GM18909 (cell line): Measurements from ENCODE around the gene CASP7.

Source experiments
- ATAC-seq: cut with Tn5 transposase; IDR thresholded peaks from one replicate; pipeline ENCODE4 v1.9.1; 2021; ENCODE audit warnings: mild to moderate bottlenecking; ENCODE audit not compliant: unreplicated experiment, poor library complexity

Gene CASP7

GRCh38 chr10:113665806-113666354 is 13.8 kb upstream of the CASP7 start:
- ATAC-seq = no peak

DNA sequence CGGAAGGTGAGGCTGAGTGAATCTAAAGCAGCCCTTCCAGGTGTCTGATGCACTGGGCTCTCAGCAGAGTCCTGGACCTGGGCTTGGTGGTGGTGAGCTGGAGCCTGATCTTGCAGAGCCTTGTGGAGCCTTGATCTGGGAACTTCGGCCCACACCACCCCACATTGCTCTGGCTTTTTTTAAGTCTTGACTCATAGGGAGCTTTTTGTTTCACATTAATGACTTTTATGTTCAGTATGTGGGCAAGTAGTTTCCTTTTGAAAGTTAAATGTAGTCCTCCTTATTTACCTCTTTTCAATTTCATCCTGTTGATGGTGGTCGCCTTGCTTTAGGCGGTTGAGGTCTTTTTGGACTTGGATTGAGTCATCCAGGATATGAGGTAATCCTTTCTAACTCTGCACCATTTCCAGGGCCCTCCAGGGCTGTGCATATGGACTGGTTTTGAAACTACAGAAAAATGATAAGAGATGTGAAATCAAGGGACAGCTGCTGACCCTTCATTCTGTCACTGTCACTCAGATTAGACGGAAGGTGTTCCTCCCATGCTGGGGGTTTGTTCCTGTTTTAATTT is 12.9 kb upstream of the CASP7 start:
- peak; percentile 63 for ATAC-seq

DNA sequence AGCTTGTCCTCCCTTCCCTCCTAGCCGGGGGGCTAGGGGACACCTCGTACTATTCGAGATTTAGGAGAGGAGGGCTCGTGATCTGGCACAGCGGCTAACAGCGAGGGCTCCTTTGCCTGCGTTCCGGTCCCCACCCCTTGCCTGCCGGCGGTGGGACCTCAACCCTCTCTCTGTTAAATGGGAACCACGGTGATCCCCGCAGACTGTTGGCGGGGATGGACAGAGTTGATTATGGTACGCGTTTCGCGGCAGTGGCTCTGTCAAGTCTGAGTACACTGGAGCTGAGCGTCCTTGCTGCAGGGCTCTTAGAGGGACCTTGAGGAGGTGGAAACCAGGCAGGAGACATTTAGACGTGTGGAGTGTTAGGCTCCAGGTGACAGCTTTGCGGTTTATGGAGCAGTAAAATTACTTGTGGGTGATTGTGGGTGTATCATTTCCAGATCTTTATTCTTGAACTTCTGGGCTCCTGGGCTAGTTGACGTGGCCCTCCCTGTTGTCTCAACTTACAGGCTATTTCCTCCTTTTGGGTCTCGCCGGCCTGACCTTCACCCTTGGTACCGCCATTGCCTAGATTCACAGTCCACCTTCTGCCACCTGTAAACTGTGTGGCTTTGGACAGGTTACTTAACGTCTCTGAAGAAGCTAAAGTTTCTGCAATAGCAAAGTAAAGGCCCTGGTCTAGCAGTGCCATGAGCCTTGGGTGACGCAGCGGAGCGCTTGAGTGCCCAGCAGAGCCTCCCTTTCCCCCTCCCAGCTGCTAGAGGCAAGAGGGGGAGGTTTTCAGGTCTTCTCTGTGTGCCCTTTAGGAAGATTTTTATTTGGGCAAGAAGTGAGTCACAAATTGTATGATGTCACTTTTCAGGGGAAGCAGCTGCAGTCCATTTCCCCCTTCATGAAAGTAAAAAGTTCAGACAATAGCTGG is 739 bp downstream of the CASP7 start:
- ATAC-seq = peak; percentile 29

DNA sequence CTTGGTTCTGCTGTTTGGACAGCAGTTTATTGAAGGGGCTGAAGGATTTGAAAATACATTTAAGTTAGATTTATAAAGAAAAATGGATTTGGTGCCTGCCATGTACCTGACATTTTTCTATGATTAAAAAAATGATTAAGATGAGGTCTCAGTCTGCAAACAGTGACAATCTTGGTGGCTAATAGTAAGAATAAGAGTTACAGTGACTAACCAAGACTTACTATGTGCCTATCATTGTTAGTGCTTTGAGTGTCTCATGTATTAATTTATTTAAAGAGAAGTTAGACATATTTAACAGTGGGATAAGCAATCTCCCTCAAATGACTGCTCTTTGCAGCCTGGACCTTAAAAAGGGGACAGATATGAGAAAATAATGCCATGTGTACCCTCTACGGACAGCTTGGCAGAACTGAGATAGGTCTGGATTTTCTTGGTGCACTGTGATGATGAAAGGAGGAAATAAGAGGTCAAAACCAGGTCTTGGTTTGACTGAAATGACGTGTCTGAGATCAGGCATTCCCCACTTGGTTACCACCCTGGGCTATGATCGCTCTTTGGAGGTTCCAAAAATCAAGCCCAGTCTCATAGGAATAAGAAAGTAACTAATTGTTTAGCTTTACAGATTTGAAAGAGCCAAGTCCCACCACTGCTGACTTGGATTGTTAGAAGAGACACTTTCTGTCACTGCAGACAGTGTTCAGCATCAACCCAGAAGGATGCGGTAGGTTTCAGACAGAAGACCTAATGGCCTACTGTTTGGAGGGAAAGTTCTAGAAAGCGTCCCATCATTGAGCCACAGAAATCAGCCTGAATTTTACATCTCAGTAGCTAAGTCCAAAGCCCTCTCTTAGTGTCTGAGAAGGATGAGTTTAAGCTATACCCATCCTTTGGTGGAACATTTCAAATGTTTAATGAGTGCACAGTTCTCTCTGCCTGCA is 2.1 kb downstream of the CASP7 start:
- ATAC-seq = peak; percentile 66

DNA sequence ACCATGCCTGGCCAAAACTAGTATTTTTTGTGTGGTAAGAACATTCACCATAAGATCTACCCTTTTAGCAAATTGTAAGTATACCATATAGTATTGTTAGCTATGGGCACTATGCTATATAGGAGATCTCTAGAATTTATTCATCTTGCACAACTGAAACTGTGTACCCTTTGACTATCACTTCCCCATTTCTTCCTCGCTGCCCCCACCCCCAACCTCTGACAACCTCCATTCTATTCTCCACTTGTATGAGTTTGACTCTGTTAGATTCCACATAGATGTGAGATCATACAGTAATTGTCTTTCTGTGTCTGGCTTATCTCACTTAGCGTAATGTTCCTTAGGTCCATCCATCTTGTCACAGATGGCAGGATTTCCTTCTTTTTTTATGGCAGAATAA is 3.6 kb downstream of the CASP7 start:
- ATAC-seq = no peak

DNA sequence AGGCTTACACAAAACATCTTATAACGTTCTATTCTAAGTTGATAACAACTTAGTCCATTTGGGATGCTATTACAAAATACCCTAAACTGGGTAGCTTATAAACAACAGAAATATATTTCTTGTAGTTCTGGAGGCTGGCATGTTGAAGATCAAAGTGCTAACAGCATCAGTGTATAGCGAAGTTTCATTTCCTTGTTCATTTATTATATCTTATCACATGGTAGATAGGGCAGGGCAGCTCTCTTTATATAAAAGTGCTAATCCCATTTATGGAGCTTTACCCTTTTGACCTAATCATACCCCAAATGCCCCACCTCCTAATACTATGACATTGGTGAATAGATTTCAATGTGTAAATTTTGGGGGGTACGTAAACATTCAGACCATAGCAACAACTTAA is 6.3 kb downstream of the CASP7 start:
- no peak for ATAC-seq

GRCh38 chr10:113687037-113687436 is 7.3 kb downstream of the CASP7 start:
- no peak for ATAC-seq

GRCh38 chr10:113689057-113689456 is 9.3 kb downstream of the CASP7 start:
- no peak for ATAC-seq

GRCh38 chr10:113689574-113689973 is 9.9 kb downstream of the CASP7 start:
- no peak for ATAC-seq

- ATAC-seq = no peak
These were observed 11.0 kb downstream of the CASP7 start for GRCh38 chr10:113690749-113691148.

GRCh38 chr10:113691381-113691780 is 11.7 kb downstream of the CASP7 start:
- no peak for ATAC-seq

DNA sequence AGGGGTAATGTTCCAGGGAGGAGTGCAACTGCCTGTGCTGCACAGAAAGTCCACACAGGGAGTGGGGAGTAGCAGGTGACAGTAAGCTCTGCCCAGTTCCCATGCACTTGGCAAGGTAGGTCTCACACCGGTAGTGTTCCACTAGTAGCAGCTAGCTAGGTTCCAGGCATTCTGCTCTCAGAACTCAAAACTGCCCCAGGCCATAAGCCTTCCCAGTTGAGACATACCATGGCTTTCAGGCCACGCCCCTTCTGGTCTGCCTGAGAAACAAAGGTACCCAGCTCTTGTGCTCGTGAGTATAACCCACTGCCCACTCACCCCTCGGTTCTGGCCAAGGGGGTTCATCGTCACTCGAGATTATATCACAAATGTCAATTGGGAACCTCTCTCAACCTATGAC is 12.6 kb downstream of the CASP7 start:
- ATAC-seq = no peak

DNA sequence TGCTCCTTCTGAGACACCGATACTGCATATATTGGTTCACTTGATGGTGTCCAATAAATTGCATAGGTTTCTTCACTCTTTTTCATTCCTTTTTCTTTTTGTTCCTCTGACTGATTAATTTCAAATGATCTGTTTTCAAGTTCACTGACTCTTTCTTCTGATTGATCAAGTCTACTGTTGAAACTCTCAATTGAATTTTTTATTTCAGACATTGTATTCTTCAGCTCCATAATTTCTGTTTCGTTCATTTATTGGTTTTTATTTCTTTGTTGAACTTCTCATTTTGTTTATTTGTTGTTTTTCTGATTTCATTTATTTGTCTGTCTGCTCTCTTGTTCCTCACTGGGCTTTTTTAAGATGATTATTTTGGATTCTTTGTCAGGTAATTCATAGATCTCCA is 13.6 kb downstream of the CASP7 start:
- no peak for ATAC-seq

GRCh38 chr10:113695691-113696090 is 16.0 kb downstream of the CASP7 start:
- no peak for ATAC-seq

GRCh38 chr10:113697595-113697994 is 17.9 kb downstream of the CASP7 start:
- no peak for ATAC-seq

GRCh38 chr10:113704637-113705343 is 25.1 kb downstream of the CASP7 start:
- no peak for ATAC-seq

DNA sequence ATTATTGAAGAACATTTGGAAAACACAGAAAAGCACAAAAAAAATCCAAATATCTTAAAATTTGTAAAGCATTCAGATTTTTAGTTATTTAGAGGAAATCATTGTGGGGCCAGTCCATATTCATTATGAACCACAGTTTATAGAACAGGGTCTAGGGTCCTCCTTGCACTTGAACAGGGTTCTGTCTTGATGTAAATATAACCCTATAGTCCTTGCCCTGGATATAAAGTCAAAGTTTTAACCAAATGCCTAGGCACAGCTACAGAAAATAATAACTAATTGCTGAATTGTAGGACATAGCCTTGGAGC is 25.6 kb downstream of the CASP7 start:
- ATAC-seq = no peak

- ATAC-seq = no peak
These were observed 26.9 kb downstream of the CASP7 start for GRCh38 chr10:113706623-113707022.

- no peak for ATAC-seq
These were observed 28.9 kb downstream of the CASP7 start for GRCh38 chr10:113708640-113709039.

- ATAC-seq = no peak
These were observed 29.6 kb downstream of the CASP7 start for GRCh38 chr10:113709221-113709838.
